ENCODE results near the gene SRP68. TPM values are rescaled to one million over a fixed set of nuclear protein-coding genes. Genes with fewer than 3 reads are reported as not detected.
A peak's percentile ranks its signal among the peaks of the same experiment; 100 is the strongest.

The SRP68 gene
- total RNA-seq, 1 experiment from 2014 or later = 113 TPM

GRCh38 chr17:76075364-76076145, 3.2 kb upstream of the SRP68 start:
- peak in 1 of 2 experiments; percentile 33 for TF ChIP-seq CTCF (IDR thresholded peaks at IDR 0.05; ENCODE audit: insufficient read depth in 1 of 2, low read depth in 1 of 2, low read length in 1 of 2, severe bottlenecking in 1 of 2, unreplicated experiment in 1 of 2)
- no TSS peak for BruUV-seq (replicated peaks)
- Histone ChIP-seq H3K27me3 (replicated peaks; ENCODE audit: control insufficient read depth, insufficient read depth, low read length) (no peaks in the 10 kb centered on the region; the same call in none of the 2 replicates), H3K36me3 (ENCODE audit: control insufficient read depth, insufficient read depth, low read length) (no peaks in the 10 kb centered on the region), H3K4me3 (ENCODE audit: low read depth, low read length) (no peak overlapping the region), H3K4me1 (0 out of 2 replicates have a peak, but pooled peaks cover 5% of the 10 kb centered on the region), H3K9me3 (no peaks in the 10 kb centered on the region)
- DNase-seq = peak in 1 of 2 experiments; percentile 42
- POLR2A ChIA-PET = interaction anchor here (0.6 kb wide), 1 partner anchor 249 kb away, joined by 3 read pairs; no protein-coding TSS in a partner anchor
- intact Hi-C loops (cut with micrococcal nuclease; ENCODE audit: unreplicated experiment) = loop anchor here (2.0 kb wide), 1 partner anchor 71 kb away; no protein-coding TSS in a partner anchor
- Mint-ChIP-seq H3K27ac (ENCODE audit: unreplicated experiment) (peak overlapping the region; percentile 73), H3K4me3 (ENCODE audit: unreplicated experiment) (peak overlapping the region; percentile 78), H3K36me3 (ENCODE audit: insufficient read depth, unreplicated experiment) (peaks cover 58% of the 10 kb centered on the region), H3K27me3 (ENCODE audit: insufficient read depth, unreplicated experiment) (peaks cover 21% of the 10 kb centered on the region), H3K9me3 (ENCODE audit: unreplicated experiment) (no peaks in the 10 kb centered on the region), H3K4me1 (ENCODE audit: low read depth, unreplicated experiment) (peaks cover 9% of the 10 kb centered on the region)
- CTCF ChIA-PET = interaction anchor here (0.6 to 0.9 kb wide), 2 partner anchors 61 to 106 kb away, joined by 3 read pairs; no protein-coding TSS in a partner anchor

GRCh38 chr17:76074390-76075363, 2.4 kb upstream of the SRP68 start, which contains the start of gene GALR2:
Gene GALR2 (plus strand): TSS chr17:76074781. CDS start chr17:76074884, 103 bp downstream.
- 0 out of 2 replicates have a peak, but pooled peaks cover 5% of the 10 kb centered on the region for H3K4me1 ChIP-seq
- H3K9me3 Mint-ChIP-seq (ENCODE audit: unreplicated experiment) = no peaks in the 10 kb centered on the region
- POLR2A ChIA-PET = interaction anchor here (0.6 kb wide), 1 partner anchor 250 kb away, joined by 3 read pairs; no protein-coding TSS in a partner anchor
- CTCF ChIA-PET = interaction anchor here (0.6 to 1.0 kb wide), 3 partner anchors 60 to 262 kb away, joined by 3 read pairs; no protein-coding TSS in a partner anchor
- peaks cover 9% of the 10 kb centered on the region for H3K4me1 Mint-ChIP-seq (ENCODE audit: low read depth, unreplicated experiment)
- DNase-seq = no peak
- H3K36me3 Mint-ChIP-seq (ENCODE audit: insufficient read depth, unreplicated experiment) = peaks cover 58% of the 10 kb centered on the region
- no peaks in the 10 kb centered on the region for H3K36me3 ChIP-seq (ENCODE audit: control insufficient read depth, insufficient read depth, low read length)
- H3K27me3 ChIP-seq (replicated peaks; ENCODE audit: control insufficient read depth, insufficient read depth, low read length) = no peaks in the 10 kb centered on the region; the same call in none of the 2 replicates
- H3K27ac Mint-ChIP-seq (ENCODE audit: unreplicated experiment) = peak within 1 kb of the TSS; percentile 73
- H3K4me3 Mint-ChIP-seq (ENCODE audit: unreplicated experiment) = peak within 1 kb of the TSS; percentile 78
- BruUV-seq (replicated peaks) = no TSS peak
- H3K9me3 ChIP-seq = no peaks in the 10 kb centered on the region
- intact Hi-C loops (cut with micrococcal nuclease; ENCODE audit: unreplicated experiment) = loop anchor here (2.0 kb wide), 1 partner anchor 72 kb away; no protein-coding TSS in a partner anchor
- no peak within 1 kb of the TSS for H3K4me3 ChIP-seq (ENCODE audit: low read depth, low read length)
- no peak for TF ChIP-seq CTCF (IDR thresholded peaks at IDR 0.05; ENCODE audit: insufficient read depth in 1 of 2, low read depth in 1 of 2, low read length in 1 of 2, severe bottlenecking in 1 of 2, unreplicated experiment in 1 of 2)
- peaks cover 21% of the 10 kb centered on the region for H3K27me3 Mint-ChIP-seq (ENCODE audit: insufficient read depth, unreplicated experiment)
